HepG2 (cell line): ENCODE measurements around the gene BLMH. TPM values are rescaled to one million over a fixed set of nuclear protein-coding genes. Genes with fewer than 3 reads are reported as not detected.

Experiments used
- ATAC-seq: fragments of 200-7000 bp; cut with Tn5 transposase; 3 replicates; pipeline ENCODE4 v1.9.1; 2020; ENCODE audit warnings: mild to moderate bottlenecking, moderate library complexity
- BruUV-seq: library from RNA; stranded (reverse); fragments of 400-500 nt; replicated peaks from 2 replicates; lab custom pipeline; 2021; lab: Mats Ljungman, UMichigan
- CTCF ChIA-PET: fragments of 300-600 bp; formaldehyde crosslinking; extraction: SDS; loops from one replicate; lab custom pipeline; 2021; ENCODE audit warnings: low total read pairs, inconsistent platforms, low intra/inter-chr PET ratio; lab: Yijun Ruan, JAX
- POLR2A ChIA-PET: fragments of 350-600 bp; sonication (Branson Sonifier 250); formaldehyde crosslinking; loops from one replicate; lab custom pipeline; 2020; ENCODE audit warnings: antibody characterized with exemption, inconsistent platforms; lab: Yijun Ruan, JAX
- DNase-seq: peaks from one replicate; pipeline ENCODE4 v3.0.0-alpha.2; 2015; ENCODE audit warnings: low spot score
- FAIRE-seq: peaks from 3 replicates; lab custom pipeline; 2011; peaks lifted over from hg19 to GRCh38; lab: Jason Lieb, UNC
- H2AFZ ChIP-seq: one replicate; pipeline ENCODE4 v1.6.1; 2011; ENCODE audit warnings: low read length, inconsistent platforms
- H3K27ac ChIP-seq: fragments of 300-600 bp; 3 replicates; pipeline ENCODE4 v1.8.0; 2011; ENCODE audit warnings: mixed run types, mild to moderate bottlenecking, mixed read lengths, low read length, inconsistent platforms; ENCODE audit not compliant: insufficient read depth; ENCODE audit errors: extremely low read length
- H3K27me3 ChIP-seq, 2 experiments: fragments of 200-600 bp in 1 of 2; 2 replicates in 1 of 2; 3 replicates in 1 of 2; pipeline versions ENCODE4 v1.6.0 to v1.8.0; 2011; ENCODE audit warnings: low read length in 2 of 2, mild to moderate bottlenecking in 2 of 2, moderate library complexity in 2 of 2, inconsistent platforms in 1 of 2; ENCODE audit not compliant: insufficient read depth in 2 of 2, control insufficient read depth in 1 of 2
- H3K36me3 ChIP-seq, 2 experiments: fragments of 200-600 bp in 1 of 2; replicated peaks in 1 of 2; 2 replicates in 1 of 2; 3 replicates in 1 of 2; pipeline versions ENCODE4 v1.5.1 to v1.8.0; 2011; ENCODE audit warnings: low read length in 2 of 2, inconsistent platforms in 1 of 2; ENCODE audit not compliant: insufficient read depth in 2 of 2, control insufficient read depth in 1 of 2
- H3K4me1 ChIP-seq: 2 replicates; pipeline ENCODE4 v1.5.1; 2012; ENCODE audit warnings: low read length, inconsistent platforms; ENCODE audit not compliant: insufficient read depth
- H3K4me2 ChIP-seq: 2 replicates; pipeline ENCODE4 v1.6.0; 2011; ENCODE audit warnings: low read depth, low read length, inconsistent platforms
- H3K4me3 ChIP-seq, 3 experiments: fragments of 200-600 bp in 1 of 3; sonication (generic), shearing (Covaris generic) in 1 of 3; replicated peaks in 1 of 3; 2 replicates each; pipeline ENCODE4 v1.5.1; 2011 to 2016; ENCODE audit warnings: low read length in 3 of 3, inconsistent platforms in 2 of 3, low read depth in 2 of 3, mild to moderate bottlenecking in 2 of 3, control low read depth in 1 of 3, mixed read lengths in 1 of 3; ENCODE audit not compliant: insufficient read depth in 1 of 3
- H3K79me2 ChIP-seq: one replicate; pipeline ENCODE4 v1.6.1; 2011; ENCODE audit warnings: low read length, inconsistent platforms; ENCODE audit not compliant: insufficient read depth
- H3K9ac ChIP-seq: 2 replicates; pipeline ENCODE4 v1.6.0; 2011; ENCODE audit warnings: mild to moderate bottlenecking, low read depth, low read length, inconsistent platforms; ENCODE audit not compliant: insufficient read depth
- H3K9me3 ChIP-seq: 2 replicates; pipeline ENCODE4 v1.5.1; 2012; ENCODE audit warnings: mild to moderate bottlenecking, low read length
- H4K20me1 ChIP-seq: 2 replicates; pipeline ENCODE4 v1.6.0; 2011; ENCODE audit warnings: inconsistent platforms, mild to moderate bottlenecking, low read length, moderate library complexity; ENCODE audit not compliant: insufficient read depth
- AFF4 ChIP-seq: sonication (generic); formaldehyde crosslinking; IDR thresholded peaks from 2 replicates; pipeline ENCODE4 v1.4.0; 2020; ENCODE audit warnings: missing genetic modification reagents
- GMEB1 ChIP-seq: sonication (generic); formaldehyde crosslinking; IDR thresholded peaks from 2 replicates; pipeline ENCODE4 v1.5.1; 2020; ENCODE audit warnings: missing genetic modification reagents, mild to moderate bottlenecking, borderline replicate concordance
- HMG20A ChIP-seq: IDR thresholded peaks from 2 replicates; pipeline ENCODE4 v1.6.1; 2016; ENCODE audit warnings: borderline replicate concordance
- HOXA7 ChIP-seq: sonication (generic); formaldehyde crosslinking; IDR thresholded peaks from 2 replicates; pipeline ENCODE4 v1.8.1; 2022; ENCODE audit warnings: mild to moderate bottlenecking, missing genetic modification reagents, moderate library complexity
- MIER2 ChIP-seq: IDR thresholded peaks from 2 replicates; pipeline ENCODE4 v1.6.1; 2016; ENCODE audit warnings: missing biosample characterization, missing genetic modification reagents
- NKX3-1 ChIP-seq: sonication (generic); formaldehyde crosslinking; IDR thresholded peaks from 2 replicates; pipeline ENCODE4 v1.5.0; 2020; ENCODE audit warnings: missing genetic modification reagents
- PHF21A ChIP-seq: sonication (generic); formaldehyde crosslinking; IDR thresholded peaks from 2 replicates; pipeline ENCODE4 v1.5.0; 2020; ENCODE audit warnings: mild to moderate bottlenecking, missing genetic modification reagents
- RFXAP ChIP-seq: sonication (generic); formaldehyde crosslinking; IDR thresholded peaks from 2 replicates; pipeline ENCODE4 v1.4.0; 2020; ENCODE audit warnings: missing genetic modification reagents, borderline replicate concordance
- TCF7 ChIP-seq: sonication (generic); IDR thresholded peaks from 2 replicates; pipeline ENCODE4 v1.6.1; 2016; ENCODE audit warnings: antibody characterized with exemption, low read depth
- YEATS2 ChIP-seq: sonication (generic); formaldehyde crosslinking; IDR thresholded peaks from 2 replicates; pipeline ENCODE4 v1.4.0; 2020; ENCODE audit warnings: missing genetic modification reagents, borderline replicate concordance
- ZBTB25 ChIP-seq: IDR thresholded peaks from 2 replicates; pipeline ENCODE4 v1.6.1; 2018; ENCODE audit warnings: missing genetic modification reagents
- ZC3H4 ChIP-seq: sonication (generic); formaldehyde crosslinking; IDR thresholded peaks from 2 replicates; pipeline ENCODE4 v1.4.0; 2020; ENCODE audit warnings: missing genetic modification reagents, borderline replicate concordance
- ZNF431 ChIP-seq: sonication (generic); formaldehyde crosslinking; IDR thresholded peaks from 2 replicates; pipeline ENCODE4 v1.9.0; 2022; ENCODE audit warnings: missing genetic modification reagents, low read depth, mild to moderate bottlenecking, borderline replicate concordance
- ZNF607 ChIP-seq: sonication (generic); formaldehyde crosslinking; IDR thresholded peaks from 2 replicates; pipeline ENCODE4 v1.5.1; 2020; ENCODE audit warnings: missing genetic modification reagents, mild to moderate bottlenecking, borderline replicate concordance
- ZNF883 ChIP-seq: sonication (generic); formaldehyde crosslinking; IDR thresholded peaks from 2 replicates; pipeline ENCODE4 v1.5.1; 2020; ENCODE audit warnings: mild to moderate bottlenecking, missing genetic modification reagents; ENCODE audit errors: not compliant biosample characterization
- WGBS: methylation state at CpG from one replicate; pipeline ENCODE4 v1.1.6; 2017; ENCODE audit warnings: low lambda C conversion rate; 5-methylcytosine and 5-hydroxymethylcytosine counted together
- in situ Hi-C: cut with HindIII; loops from 2 replicates; pipeline ENCODE4 v1.10.0; 2017; ENCODE audit warnings: low pct_unique_long_range_greater_than_20kb; ENCODE audit not compliant: extremely low pct_ligation_motif_present
- intact Hi-C: fragments of 100-400 bp; cut with micrococcal nuclease; formaldehyde crosslinking; loops from one replicate; pipeline ENCODE4 v1.10.0; 2022; ENCODE audit not compliant: unreplicated experiment
- polyA plus RNA-seq, 8 experiments: library from polyadenylated mRNA; depleted of rRNA in 3 of 8; stranded (reverse) in 7 of 8; unstranded in 1 of 8; fragments of >200 nt; fragmentation: Illumina TruSeq in 4 of 8; extraction: Trizol in 4 of 8; gene quantifications; 2 replicates each; pipeline versions ENCODE4 v1.2.1 to v1.2.3, GENCODE V29; 2011 to 2016; ENCODE audit warnings: low read depth in 4 of 8, missing spikeins in 1 of 8, mixed read lengths in 1 of 8; ENCODE audit not compliant: insufficient read depth in 1 of 8
- total RNA-seq, 5 experiments: library from RNA; depleted of rRNA; stranded (reverse); fragments of >200 nt; fragmentation: Illumina TruSeq; extraction: Trizol; gene quantifications; 2 replicates each; pipeline ENCODE4 v1.2.3, GENCODE V29; 2016; ENCODE audit warnings: low read depth in 1 of 5
- TF ChIP-seq, protein P1 (sequence below): sonication (generic); formaldehyde crosslinking; IDR thresholded peaks from 2 replicates; pipeline ENCODE4 v1.4.0; 2020; ENCODE audit warnings: missing genetic modification reagents

BLMH gene
- total and polyA plus RNA-seq, 2 of the 13 experiments (the other 11 are each of a cell fraction or from before 2014, with no cell fraction given), result 12.1 to 41.0 TPM

- Histone ChIP-seq H3K4me3 (no peak overlapping the region), H3K36me3 (peaks cover 3 to 52% of the 10 kb centered on the region in 2 experiments), H3K79me2 (no peaks in the 10 kb centered on the region), H4K20me1 (no peaks in the 10 kb centered on the region), H3K9me3 (no peaks in the 10 kb centered on the region), H3K4me1 (no peaks in the 10 kb centered on the region), H2AFZ (no peak overlapping the region), H3K27ac (no peak overlapping the region), H3K27me3 (no peaks in the 10 kb centered on the region), H3K4me2 (no peak overlapping the region), H3K9ac (no peak overlapping the region)
- BruUV-seq, result no TSS peak
- intact Hi-C loops, result loop anchor here (5.0 kb wide), 1 partner anchor 62 kb away; no protein-coding TSS in a partner anchor
- CTCF ChIA-PET, result no interaction called here
- ATAC-seq, result no peak
- no peak for DNase-seq
- FAIRE-seq, result no peak
- 100% methylated on average over 3 of the region's 3 CpGs for WGBS
- in situ Hi-C loops, result loop anchor here (5.0 kb wide), 1 partner anchor 148 kb away; no protein-coding TSS in a partner anchor
- POLR2A ChIA-PET, result no interaction called here
- no peak for TF ChIP-seq MIER2 (CRISPR knock-in tag)
- no peak for TF ChIP-seq TCF7
- no peak for TF ChIP-seq ZNF883 (CRISPR knock-in tag)
- no peak for TF ChIP-seq ZNF607 (CRISPR knock-in tag)
- TF ChIP-seq YEATS2 (CRISPR knock-in tag), result no peak
- no peak for TF ChIP-seq GMEB1 (CRISPR knock-in tag)
- TF ChIP-seq, protein P1, sequence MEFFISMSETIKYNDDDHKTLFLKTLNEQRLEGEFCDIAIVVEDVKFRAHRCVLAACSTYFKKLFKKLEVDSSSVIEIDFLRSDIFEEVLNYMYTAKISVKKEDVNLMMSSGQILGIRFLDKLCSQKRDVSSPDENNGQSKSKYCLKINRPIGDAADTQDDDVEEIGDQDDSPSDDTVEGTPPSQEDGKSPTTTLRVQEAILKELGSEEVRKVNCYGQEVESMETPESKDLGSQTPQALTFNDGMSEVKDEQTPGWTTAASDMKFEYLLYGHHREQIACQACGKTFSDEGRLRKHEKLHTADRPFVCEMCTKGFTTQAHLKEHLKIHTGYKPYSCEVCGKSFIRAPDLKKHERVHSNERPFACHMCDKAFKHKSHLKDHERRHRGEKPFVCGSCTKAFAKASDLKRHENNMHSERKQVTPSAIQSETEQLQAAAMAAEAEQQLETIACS (CRISPR knock-in tag), result no peak
- TF ChIP-seq ZNF431, result no peak
- no peak for TF ChIP-seq ZC3H4 (CRISPR knock-in tag)
- no peak for TF ChIP-seq RFXAP (CRISPR knock-in tag)
- no peak for TF ChIP-seq NKX3-1
- no peak for TF ChIP-seq AFF4 (CRISPR knock-in tag)
- no peak for TF ChIP-seq HMG20A
- no peak for TF ChIP-seq HOXA7
- no peak for TF ChIP-seq PHF21A (CRISPR knock-in tag)
- TF ChIP-seq ZBTB25 (CRISPR knock-in tag), result no peak
Measured at GRCh38 chr17:30274887-30275286, 16.9 kb downstream of the BLMH start.
